ENCODE results near the gene SPATS2L. TPM values are rescaled to one million over a fixed set of nuclear protein-coding genes. Genes with fewer than 3 reads are reported as not detected.

The SPATS2L gene, protein sequence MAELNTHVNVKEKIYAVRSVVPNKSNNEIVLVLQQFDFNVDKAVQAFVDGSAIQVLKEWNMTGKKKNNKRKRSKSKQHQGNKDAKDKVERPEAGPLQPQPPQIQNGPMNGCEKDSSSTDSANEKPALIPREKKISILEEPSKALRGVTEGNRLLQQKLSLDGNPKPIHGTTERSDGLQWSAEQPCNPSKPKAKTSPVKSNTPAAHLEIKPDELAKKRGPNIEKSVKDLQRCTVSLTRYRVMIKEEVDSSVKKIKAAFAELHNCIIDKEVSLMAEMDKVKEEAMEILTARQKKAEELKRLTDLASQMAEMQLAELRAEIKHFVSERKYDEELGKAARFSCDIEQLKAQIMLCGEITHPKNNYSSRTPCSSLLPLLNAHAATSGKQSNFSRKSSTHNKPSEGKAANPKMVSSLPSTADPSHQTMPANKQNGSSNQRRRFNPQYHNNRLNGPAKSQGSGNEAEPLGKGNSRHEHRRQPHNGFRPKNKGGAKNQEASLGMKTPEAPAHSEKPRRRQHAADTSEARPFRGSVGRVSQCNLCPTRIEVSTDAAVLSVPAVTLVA
- 154 and 165 TPM in 2 replicates for total RNA-seq (2016; rRNA removed; fragmentation: Illumina TruSeq; extraction: Trizol)
- 81.5 and 81.6 TPM in 2 replicates for total RNA-seq (2016; cell fraction: cytosol; rRNA removed; fragmentation: Illumina TruSeq; extraction: Trizol; ENCODE audit: low read depth)
- total RNA-seq (2016; cell fraction: insoluble cytoplasmic fraction; rRNA removed; fragmentation: Illumina TruSeq; extraction: Trizol): 151 and 153 TPM in 2 replicates
- total RNA-seq (2016; cell fraction: membrane; rRNA removed; fragmentation: Illumina TruSeq; extraction: Trizol): 160 and 169 TPM in 2 replicates
- total RNA-seq (2016; cell fraction: nucleus; rRNA removed; fragmentation: Illumina TruSeq; extraction: Trizol): 110 and 114 TPM in 2 replicates
- 180 and 212 TPM in 2 replicates for polyA plus RNA-seq (2011; rRNA removed)
- polyA plus RNA-seq (2011; cell fraction: cytosol; rRNA removed): 161 and 177 TPM in 2 replicates
- 71.8 and 89.4 TPM in 2 replicates for polyA plus RNA-seq (2011; cell fraction: nucleus; rRNA removed)
- polyA plus RNA-seq (2012): 134 and 184 TPM in 2 replicates
- 102 and 115 TPM in 2 replicates for polyA plus RNA-seq (2016; cell fraction: cytosol; fragmentation: Illumina TruSeq; extraction: Trizol; ENCODE audit: low read depth)
- polyA plus RNA-seq (2016; cell fraction: insoluble cytoplasmic fraction; fragmentation: Illumina TruSeq; extraction: Trizol; ENCODE audit: low read depth): 213 and 235 TPM in 2 replicates
- 179 and 180 TPM in 2 replicates for polyA plus RNA-seq (2016; cell fraction: membrane; fragmentation: Illumina TruSeq; extraction: Trizol; ENCODE audit: low read depth)
- 145 and 148 TPM in 2 replicates for polyA plus RNA-seq (2016; cell fraction: nucleus; fragmentation: Illumina TruSeq; extraction: Trizol; ENCODE audit: insufficient read depth, low read depth)
- polyA minus RNA-seq (2011; rRNA and poly(A)+ RNA removed; ENCODE audit: low replicate concordance): 28.4 and 78.1 TPM in 2 replicates
- polyA minus RNA-seq (2011; cell fraction: cytosol; rRNA and poly(A)+ RNA removed): 121 and 126 TPM in 2 replicates
- polyA minus RNA-seq (2011; cell fraction: nucleus; rRNA and poly(A)+ RNA removed): 287 and 295 TPM in 2 replicates
- Bru-seq, nascent RNA: percentile 99 among the genes with signal in this experiment
- percentile 92 among the genes with signal in this experiment for BruChase-seq, experiment 1, labeled RNA remaining after a 6-hour chase
- BruChase-seq, experiment 2, labeled RNA remaining after a 2-hour chase: percentile 94 among the genes with signal in this experiment
- long read RNA-seq, experiment 1, full-length matches to known transcripts: 34 of 119 reads
- long read RNA-seq, experiment 1, partial matches to known transcripts: 66 of 119 reads
- long read RNA-seq, experiment 1, other reads (novel, unspliced or antisense): 19 of 119 reads
- long read RNA-seq, experiment 2, full-length matches to known transcripts: 139 of 471 reads
- long read RNA-seq, experiment 2, partial matches to known transcripts: 156 of 471 reads
- long read RNA-seq, experiment 2, other reads (novel, unspliced or antisense): 176 of 471 reads

DNA sequence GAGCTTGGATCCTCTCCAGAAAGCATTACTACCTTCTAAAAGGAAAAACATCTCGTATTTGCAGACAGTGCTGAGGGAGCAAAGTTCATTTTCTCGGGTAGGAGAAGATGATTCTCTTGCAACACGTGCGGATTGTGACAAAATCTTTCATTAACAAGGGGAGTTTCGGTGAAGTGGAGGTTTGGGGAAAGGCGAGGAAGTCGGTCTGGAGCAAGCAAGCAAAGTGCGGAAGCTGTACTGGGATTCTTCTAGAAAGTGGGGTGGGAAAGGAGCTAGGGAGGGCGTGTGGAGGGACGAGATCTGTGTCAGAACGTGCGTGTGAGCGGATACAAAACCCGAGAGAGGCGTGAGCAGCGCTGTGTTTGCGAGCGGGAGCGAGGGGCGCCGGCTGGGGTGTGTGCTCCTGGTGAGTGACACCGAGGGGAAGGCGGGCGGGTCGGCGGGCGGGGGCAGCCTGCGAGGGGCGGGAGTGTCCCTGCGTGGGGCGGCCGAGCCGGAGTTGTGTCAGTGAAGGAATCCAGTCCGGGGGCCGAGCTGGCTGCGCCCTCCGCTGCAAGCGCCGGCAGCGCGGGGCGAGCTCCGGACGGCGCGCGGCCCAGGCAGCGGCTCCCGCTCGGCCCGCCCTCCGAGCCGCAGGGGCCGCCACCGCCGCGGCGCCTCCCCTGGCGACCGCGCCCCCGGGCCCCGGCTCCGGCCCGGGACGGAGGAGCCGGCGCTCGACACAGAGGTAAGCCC is at the start of gene SPATS2L:
Gene SPATS2L (plus strand): TSS at position 498 of the 735 bp plus-strand sequence. CDS start 82,552 bp downstream, outside the sequence.
- FAIRE-seq: peak; percentile 46
- peaks cover 67% of the 10 kb centered on the region for H3K79me2 ChIP-seq (ENCODE audit: insufficient read depth, low read length)
- POLR2A ChIA-PET: interaction anchor here (0.6 to 6.0 kb wide), 36 partner anchors 9 to 583 kb away, joined by 3 to 187 read pairs (median 4); partner anchors contain the start of genes KCTD18, NIF3L1 and PPIL3
- TF ChIP-seq ZNF770 (CRISPR knock-in tag; IDR thresholded peaks at IDR 0.05): peak; percentile 52; the same call in 1 of the 2 replicates
- TF ChIP-seq ZNF792 (CRISPR knock-in tag; IDR thresholded peaks at IDR 0.05): peak; percentile 71
- peak; percentile 46; the same call in 1 of the 2 replicates for TF ChIP-seq SOX13 (IDR thresholded peaks at IDR 0.05)
- peak in 1 of 2 experiments; percentile 71; a peak in 2 of 4 replicates for TF ChIP-seq SOX13 (CRISPR knock-in tag; conservative IDR thresholded peaks at IDR 0.05 in 1 of 2, IDR thresholded peaks at IDR 0.05 in 1 of 2)
- no peak; the same call in 1 of the 2 replicates for TF ChIP-seq CHD4 (IDR thresholded peaks at IDR 0.05; ENCODE audit: borderline replicate concordance, low read length)
- peak; percentile 78; the same call in 1 of the 2 replicates for TF ChIP-seq FOXC1 (CRISPR knock-in tag; IDR thresholded peaks at IDR 0.05; ENCODE audit: borderline replicate concordance)
- peak; percentile 53; the same call in 1 of the 2 replicates for TF ChIP-seq ZNF331 (CRISPR knock-in tag; IDR thresholded peaks at IDR 0.05)
- TF ChIP-seq SKIL (CRISPR knock-in tag; IDR thresholded peaks at IDR 0.05; ENCODE audit: borderline replicate concordance): no peak
- TF ChIP-seq SP5 (CRISPR knock-in tag; IDR thresholded peaks at IDR 0.05; ENCODE audit: borderline replicate concordance, low read depth): peak; percentile 61; the same call in 1 of the 2 replicates

More for the DNA sequence above, at the start of gene SPATS2L:
- Histone ChIP-seq H3K27me3 (ENCODE audit: control insufficient read depth in 1 of 2, insufficient read depth in 2 of 2, low read length in 2 of 2) (no peaks in the 10 kb centered on the region; a peak in 1 of 5 replicates), H3K4me1 (ENCODE audit: insufficient read depth, low read length) (peaks cover 72% of the 10 kb centered on the region), H3K36me3 (replicated peaks in 1 of 2; ENCODE audit: control insufficient read depth in 1 of 2, insufficient read depth in 2 of 2, low read length in 2 of 2) (no peaks in the 10 kb centered on the region; a peak in 1 of 5 replicates), H3K4me3 (replicated peaks in 1 of 3; ENCODE audit: insufficient read depth in 1 of 3, low read depth in 2 of 3, low read length in 3 of 3) (peak within 1 kb of the TSS; percentile 84 to 94 (median 88)), H3K27ac (ENCODE audit: extremely low read length, insufficient read depth, low read length) (peak within 1 kb of the TSS; percentile 96), H3K9ac (ENCODE audit: insufficient read depth, low read depth, low read length) (peak within 1 kb of the TSS; percentile 94), H3K4me2 (ENCODE audit: low read depth, low read length) (peak within 1 kb of the TSS; percentile 89), H2AFZ (ENCODE audit: low read length) (peak within 1 kb of the TSS; percentile 56), H3K9me3 (ENCODE audit: low read length) (no peaks in the 10 kb centered on the region), H4K20me1 (ENCODE audit: insufficient read depth, low read length) (peaks cover 33% of the 10 kb centered on the region)
- in situ Hi-C loops (cut with HindIII; ENCODE audit: extremely low pct_ligation_motif_present, low pct_unique_long_range_greater_than_20kb): loop anchor here (5.0 to 10.0 kb wide), 3 partner anchors 84 to 322 kb away; no protein-coding TSS in a partner anchor
- peak; percentile 72 for ATAC-seq
- CTCF ChIA-PET (ENCODE audit: low intra/inter-chr PET ratio, low total read pairs): no interaction called here
- peak; percentile 95 for DNase-seq (ENCODE audit: low spot score)
- WGBS (ENCODE audit: low lambda C conversion rate): 1% methylated on average over 20 of the region's 69 CpGs
- no TSS peak for BruUV-seq (replicated peaks)
- intact Hi-C loops (cut with micrococcal nuclease; ENCODE audit: unreplicated experiment): loop anchor here (1.0 to 5.0 kb wide), 3 partner anchors 14 to 254 kb away; no protein-coding TSS in a partner anchor
